NCI-H2171 treated with DMSO at 0.1 percent for 48 hours (cell line): Measurements from ENCODE around the gene BRSK2.
"Not testable (repeated sequence)": the region's sequence is repeated elsewhere in the genome, so short reads cannot be mapped to it uniquely, and the experiment has no call there.

ENCODE experiments used
- DNase-seq: peaks from one replicate; lab custom pipeline; 2025; lab: John Stamatoyannopoulos, UW

BRSK2 gene

DNA sequence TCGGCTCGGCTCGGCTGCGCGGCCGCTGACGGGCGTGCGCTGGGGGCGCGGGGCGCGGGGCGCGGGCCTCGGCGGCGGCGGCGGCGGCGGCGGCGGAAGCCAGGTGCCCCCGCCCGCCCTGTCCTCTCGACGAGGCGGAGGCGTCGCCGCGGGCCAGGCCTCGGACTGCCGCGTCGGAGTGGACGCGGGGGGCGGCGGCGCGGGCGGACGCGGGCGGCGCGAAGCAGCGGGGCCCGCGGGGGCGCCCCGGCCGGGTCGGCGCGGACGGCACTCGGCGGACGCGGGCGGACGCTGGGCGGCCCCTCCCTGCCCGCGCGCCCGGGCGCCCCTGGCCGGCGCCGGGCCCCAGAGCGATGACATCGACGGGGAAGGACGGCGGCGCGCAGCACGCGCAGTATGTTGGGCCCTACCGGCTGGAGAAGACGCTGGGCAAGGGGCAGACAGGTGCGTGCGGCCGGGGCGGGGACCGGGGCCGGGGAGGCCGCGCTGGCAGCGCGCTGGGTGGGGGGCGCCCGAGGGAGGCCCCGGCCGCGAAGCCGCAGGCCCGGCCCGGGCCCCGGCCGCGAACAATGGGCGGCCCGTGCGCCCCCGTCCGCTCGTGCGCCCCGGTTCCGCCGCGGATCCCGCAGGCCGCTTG lies at the start of gene BRSK2:
Gene BRSK2 (plus strand): TSS at position 3 of the 637 bp plus-strand sequence. CDS start 351 bp downstream, at position 354.
- DNase-seq: no peak

DNA sequence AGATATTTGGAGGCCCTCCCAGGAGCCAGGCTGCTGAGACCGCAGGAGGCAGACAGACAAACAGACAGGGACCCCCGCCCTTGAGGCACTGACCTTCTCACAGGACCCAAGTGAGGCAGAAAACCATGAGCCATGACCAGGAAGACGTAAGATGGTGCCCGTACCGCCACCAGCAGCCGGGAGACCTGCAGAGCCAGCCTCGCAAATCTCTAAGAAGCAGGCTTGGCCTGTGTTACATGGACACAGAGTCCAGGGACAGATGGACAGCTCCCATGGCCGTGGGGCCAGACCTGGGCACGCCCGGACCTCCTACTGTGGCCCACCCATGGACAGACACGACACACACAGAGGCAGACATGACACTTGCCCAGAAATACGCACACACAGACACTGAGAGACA lies 49.6 kb upstream of the BRSK2 start:
- no peak for DNase-seq

DNA sequence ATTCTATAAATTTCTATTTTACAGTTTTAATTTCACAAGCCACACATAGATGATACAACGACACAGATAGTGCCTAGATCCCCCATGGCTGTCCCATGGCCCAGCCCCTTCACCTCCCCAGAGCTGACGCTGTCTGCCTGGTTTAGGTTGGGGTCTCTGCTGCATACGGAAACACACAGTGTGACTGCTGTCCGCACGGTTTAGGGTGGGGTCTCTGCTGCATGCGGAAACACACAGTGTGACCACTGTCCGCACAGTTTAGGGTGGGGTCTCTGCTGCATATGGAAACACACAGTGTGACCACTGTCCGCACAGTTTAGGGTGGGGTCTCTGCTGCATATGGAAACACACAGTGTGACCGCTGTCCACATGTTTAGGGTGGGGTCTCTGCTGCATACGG lies 48.5 kb upstream of the BRSK2 start:
- not testable (repeated sequence) for DNase-seq

DNA sequence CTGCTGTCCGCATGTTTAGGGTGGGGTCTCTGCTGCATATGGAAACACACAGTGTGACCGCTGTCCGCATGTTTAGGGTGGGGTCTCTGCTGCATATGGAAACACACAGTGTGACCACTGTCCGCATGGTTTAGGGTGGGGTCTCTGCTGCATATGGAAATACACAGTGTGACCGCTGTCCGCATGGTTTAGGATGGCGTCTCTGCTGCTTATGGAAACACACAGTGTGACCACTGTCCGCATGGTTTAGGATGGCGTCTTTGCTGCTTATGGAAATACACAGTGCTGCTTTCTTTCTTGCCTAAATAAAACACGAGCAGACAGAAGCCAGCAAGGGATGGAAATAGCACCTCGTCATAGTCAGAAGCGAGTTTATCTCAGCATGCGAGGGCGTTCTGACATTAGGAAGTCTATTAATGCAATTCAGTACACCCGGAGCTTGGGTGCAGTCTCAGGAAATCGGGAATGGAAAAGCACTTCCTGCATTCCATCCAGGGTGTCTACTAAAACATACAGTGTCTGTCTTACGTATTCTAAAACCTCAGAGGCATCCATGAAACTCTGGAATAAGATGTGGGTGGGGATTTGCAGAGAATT lies 47.7 kb upstream of the BRSK2 start:
- DNase-seq: no peak

DNA sequence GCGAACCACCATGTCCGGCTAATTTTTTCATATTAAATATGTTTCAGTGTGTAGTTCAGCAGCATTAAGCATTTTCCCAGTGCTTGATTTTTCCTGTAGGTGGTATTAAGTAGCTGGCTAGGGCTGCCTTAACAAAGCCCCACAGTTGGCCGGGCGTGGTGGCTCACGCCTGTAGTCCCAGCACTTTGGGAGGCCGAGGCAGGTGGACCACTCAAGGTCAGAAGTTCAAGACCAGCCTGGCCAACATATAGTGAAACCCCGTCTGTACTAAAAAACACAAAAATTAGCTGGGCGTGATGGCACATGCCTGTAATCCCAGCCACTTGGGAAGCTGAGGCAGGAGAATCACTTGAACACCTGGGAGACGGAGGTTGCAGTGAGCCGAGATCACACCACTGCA lies 46.8 kb upstream of the BRSK2 start:
- DNase-seq: no peak

DNA sequence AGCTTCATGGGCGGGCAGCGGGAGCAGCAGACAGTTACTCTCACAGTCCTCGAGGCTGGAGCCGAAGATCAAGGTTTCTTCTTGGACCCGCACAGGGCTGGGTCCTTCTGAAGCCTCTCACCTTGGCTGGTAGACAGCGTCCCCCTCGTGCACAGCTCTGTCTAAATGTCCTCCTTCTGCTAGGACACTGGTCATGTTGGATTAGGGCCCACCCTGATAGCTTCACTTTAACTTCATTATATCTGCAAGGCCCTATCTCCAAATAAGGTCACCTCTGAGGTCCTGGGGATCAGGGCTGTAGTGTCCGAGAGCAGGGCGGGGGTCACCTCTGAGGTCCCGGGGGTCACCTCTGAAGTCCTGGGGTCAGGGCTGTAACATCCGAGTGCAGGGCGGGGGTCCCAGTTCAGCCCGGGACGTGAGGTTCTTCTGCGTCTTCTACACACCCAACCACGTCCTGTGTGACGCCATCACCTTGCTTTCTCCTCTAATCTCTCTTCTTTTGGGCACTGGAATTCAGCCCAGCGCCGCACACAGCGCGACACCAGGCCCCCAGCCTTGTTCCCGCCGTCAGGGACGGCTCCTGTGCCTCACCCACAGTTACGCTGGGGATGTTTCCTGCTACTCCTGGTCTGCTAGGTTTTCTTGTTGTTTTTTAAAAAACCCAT lies 46.2 kb upstream of the BRSK2 start:
- no peak for DNase-seq

DNA sequence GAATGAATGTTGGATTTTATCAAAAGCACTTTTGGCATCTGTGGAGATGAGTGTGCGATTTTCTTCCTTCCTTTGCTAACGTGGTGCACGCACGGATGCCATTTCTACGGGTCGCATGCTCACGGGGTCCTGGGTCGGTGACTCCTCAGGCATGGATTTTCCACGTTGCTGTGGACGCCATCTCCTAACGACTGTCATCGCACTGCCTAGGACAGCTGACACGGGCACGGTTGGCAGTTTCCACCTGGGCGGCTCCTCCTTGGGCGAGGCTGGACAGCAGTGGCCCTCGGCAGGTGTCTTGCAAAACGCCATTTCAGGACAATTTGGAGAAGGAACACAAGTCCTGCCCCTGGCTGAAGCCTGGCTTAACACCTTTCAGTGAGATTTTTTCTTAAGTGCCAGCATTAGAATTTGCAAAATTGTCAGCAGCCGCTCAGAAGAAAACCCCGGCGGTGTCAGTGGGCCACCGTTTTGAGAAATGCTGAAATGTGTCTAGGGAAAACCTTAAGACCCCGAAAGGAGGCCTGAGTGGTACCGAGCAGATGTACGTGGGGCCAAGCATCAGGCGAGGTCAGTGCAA lies 45.6 kb upstream of the BRSK2 start:
- DNase-seq: no peak

DNA sequence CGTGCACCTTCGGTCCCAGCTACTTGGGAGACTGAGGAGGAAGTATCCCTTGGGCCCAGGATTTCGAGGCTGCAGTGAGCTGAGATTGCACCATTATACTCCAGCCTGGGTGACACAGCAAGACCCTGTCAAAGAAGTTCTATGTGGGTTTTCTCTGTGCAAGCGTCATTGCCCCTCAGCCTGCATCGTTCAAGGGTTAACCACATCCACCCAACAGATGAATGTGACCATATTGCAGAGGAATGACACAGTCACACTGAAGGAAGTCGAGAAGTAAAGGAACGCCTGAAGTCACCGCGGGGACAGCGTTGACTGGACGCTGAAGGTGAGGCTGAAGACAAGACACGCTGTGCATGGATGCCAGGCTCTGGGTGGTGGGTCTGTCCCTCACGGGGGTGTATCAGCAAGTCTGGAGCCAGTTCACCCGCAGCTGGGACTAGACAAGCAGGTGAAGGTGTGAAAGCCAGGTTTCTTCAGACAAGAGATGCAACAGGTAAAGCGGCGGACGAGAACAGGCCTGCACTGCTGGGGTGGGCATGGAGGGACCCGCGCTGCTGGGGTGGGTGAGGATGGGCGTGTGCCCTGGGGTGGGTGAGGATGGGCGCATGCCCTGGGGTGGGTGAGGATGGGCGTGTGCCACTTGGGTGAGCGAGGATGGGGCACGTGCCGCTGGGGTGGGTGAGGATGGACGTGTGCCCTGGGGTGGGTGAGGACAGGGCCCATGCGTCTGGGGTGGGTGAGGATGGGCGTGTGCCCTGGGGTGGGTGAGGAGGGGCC lies 43.8 kb upstream of the BRSK2 start:
- no peak for DNase-seq

DNA sequence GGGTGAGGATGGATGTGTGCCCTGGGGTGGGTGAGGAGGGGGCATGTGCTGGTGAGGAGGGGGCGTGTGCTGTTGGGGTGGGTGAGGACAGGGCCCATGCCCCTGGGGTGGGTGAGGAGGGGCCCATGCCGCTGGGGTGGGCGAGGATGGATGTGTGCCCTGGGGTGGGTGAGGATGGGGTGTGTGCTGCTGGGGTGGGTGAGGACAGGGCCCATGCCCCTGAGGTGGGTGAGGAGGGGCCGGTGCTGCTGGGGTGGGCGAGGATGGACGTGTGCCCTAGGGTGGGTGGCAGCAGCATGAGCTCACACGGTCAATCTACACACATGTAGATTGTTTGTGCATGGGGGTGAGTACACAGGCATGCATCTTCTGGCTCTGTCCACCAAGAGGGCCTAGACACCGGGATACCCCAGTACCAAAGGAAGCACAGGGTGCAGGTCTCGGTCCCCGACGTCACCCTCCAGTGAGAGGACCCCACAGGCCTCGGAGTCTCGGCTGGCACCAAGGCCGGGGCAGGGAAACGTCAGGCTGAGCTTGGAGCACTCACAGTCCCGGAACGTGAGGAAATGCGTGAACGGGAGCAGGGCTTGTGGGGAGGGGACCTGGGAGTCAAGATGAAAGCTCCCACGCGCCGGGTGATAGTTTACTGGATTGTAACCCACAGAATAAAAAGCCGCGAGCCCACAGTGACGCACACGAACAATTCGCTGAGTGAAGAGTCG lies 42.9 kb upstream of the BRSK2 start:
- no peak for DNase-seq

DNA sequence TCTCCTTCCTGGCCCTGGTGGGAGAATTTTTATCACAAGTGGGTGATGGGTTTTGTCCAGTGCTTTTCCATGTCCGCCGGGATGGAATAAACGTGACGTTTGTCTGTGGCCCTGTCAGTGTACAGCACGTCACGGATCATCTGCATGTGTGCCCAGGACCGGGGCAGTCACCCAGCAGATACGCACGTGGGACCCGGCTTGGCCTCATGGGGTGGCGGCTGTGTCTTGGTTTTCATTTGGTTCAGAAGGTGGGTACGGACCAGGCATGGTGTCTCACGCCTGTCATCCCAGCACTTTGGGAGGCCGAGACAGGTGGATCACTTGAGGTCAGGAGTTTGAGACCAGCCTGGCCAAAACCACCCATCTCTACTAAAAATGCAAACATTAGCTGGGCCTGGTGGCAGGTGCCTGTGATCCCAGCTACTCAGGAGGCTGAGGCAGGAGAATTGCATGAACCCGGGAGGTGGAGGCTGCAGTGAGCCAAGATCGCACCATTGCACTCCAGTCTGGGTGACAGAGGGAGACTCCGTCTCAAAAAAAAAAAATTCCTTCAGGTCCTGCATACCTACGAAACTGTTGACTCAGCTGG lies 42.2 kb upstream of the BRSK2 start:
- DNase-seq: not testable (repeated sequence)

DNA sequence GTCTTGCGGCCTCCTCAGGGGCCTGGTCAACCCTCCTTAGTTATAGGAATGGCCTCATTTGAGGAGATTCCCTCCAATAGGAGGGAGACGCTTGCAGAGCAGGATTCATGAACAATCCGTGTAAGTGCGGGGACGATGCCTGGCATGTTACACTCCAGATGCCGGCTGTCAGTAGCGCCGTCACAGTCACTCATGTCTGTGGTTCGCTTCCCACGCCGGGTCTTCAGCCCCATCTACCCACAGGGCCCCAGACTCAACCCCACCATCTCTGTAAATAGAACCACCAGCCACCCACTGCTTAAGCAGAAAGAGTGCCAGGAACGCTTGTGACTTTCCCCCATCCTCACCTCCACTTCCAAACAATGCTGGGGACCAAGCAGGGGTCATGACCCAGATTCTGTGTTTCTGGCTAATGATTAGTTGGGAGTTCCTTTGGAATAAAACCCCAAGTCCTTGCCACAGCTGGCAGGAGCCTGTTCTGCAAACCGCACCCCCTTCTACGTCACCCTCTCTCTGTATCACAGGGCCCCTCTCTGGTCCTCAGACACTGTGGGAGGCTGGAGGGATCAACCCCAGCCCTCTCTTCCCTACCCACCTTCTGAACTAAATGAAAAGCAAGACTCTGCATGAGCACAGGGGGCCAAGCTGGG lies 41.5 kb upstream of the BRSK2 start:
- no peak for DNase-seq

DNA sequence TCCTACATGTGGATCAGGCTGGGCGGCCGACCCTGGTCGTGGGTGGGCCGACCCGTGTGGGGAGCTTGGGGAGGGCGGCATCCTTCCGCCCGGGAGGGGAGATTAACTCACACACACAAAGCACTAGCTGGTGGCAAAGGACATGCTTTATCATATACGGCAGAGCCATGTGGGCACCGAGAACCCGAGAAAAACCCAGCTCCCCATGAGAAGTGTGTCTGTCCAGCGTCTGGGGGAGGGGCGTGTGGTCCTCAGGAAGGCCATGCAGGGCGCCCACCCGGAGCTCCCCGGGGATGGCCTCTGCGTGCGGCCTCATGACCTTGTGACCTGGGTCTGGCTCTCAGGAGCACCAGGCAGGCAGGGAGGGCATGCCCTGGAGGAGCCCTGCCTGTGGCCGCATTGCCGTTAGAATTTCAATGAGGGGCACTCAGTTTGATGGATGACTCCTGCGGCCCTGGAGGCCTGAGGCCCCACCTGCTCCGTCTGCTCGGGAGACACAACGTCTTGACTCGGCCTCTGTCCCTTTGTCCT lies 40.9 kb upstream of the BRSK2 start:
- no peak for DNase-seq

DNA sequence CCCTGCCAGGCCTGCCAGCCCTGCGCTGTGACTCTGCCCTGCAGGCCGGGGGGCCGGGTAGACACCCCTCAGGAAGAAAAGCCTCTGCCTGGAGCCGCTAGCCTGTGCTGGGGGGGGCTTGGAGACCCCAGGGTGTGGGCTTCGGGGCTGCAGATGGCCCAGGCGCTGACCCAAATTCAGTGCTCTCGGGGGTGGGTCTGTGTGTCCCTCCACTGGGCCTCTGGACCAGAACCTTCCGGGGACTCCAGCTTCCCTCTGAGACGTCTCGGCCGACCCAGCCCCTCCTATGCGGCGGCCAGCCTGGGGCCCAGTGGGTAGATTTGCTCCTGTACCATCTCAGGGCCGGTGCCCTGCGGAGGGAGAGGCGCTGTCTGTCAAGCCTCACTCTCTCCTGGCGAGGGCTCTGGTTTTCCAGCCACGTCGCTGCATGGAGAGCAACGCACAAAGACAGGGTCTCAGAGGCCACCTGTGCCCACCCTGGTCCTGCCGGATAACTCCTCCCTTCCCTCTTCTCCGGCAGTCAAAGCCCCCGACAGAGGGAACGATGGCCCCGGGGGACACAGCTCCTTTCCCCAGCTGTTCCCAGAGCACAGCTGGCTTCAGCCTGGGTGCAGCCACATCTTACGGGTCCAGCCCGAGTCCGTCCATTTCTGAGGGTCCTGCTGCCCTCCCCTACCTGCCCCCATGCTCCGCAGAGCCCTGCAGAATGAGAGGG lies 40.2 kb upstream of the BRSK2 start:
- DNase-seq: no peak

DNA sequence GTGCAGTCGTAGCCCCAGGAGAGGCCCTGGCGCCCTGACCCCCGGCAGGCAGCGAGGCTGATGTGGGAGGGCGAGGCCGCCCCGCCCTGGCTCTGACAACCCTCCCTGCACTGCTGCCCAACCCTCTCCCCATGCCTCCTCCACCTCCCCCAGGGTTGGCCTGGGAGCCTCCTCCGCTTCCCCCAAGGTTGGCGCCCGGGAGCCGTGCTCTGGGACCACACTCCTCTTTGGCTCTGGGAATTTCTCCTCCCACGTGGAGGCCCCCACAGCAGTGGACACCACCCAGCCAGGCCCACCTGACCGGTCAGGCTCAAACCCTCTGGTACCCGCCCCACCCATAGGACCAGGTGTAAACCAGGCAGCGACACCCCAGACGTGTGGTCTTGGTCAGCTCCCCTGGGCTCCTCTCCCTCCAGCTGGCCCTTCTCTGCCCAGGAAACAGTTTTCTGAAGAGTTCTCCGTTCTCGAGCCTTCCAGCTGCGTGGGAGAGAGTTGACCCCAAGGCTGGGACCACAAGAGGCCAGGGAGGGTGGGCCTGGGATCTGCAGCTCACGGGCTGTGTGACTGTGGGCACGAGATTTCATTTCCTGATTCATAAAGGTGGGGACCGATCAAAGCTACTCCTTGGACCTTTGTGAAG lies 39.5 kb upstream of the BRSK2 start:
- no peak for DNase-seq

DNA sequence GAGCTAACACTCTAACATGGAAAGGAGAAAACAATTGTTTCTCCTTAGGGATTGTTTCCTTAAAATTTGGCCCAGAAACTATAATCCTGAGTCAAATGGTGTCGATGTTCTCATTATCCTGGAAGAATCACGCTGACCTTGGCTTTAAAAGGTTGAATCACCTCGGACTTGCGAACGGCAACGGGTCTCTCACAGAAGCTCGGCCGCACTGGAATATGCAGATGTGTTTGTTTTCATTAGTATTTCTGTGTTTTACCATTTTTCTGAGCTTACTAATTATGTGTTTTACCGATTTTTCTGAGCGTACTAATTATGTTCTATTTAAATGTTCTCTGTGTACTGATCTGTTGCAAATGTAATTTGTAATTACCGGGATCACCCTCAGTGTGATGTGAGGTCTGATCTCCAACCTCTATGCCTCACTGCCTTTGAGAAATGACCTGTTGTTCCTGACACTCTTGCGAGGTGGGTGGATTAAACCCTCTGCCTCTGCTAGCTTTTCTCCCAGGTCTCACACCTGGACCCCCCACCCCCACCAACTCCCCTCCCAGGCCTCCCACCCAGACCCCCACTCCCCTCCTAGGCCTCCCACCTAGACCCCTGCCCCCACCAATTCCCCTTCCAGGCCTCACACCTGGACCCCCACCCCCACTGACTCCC lies 38.3 kb upstream of the BRSK2 start:
- DNase-seq: peak; percentile 17

DNA sequence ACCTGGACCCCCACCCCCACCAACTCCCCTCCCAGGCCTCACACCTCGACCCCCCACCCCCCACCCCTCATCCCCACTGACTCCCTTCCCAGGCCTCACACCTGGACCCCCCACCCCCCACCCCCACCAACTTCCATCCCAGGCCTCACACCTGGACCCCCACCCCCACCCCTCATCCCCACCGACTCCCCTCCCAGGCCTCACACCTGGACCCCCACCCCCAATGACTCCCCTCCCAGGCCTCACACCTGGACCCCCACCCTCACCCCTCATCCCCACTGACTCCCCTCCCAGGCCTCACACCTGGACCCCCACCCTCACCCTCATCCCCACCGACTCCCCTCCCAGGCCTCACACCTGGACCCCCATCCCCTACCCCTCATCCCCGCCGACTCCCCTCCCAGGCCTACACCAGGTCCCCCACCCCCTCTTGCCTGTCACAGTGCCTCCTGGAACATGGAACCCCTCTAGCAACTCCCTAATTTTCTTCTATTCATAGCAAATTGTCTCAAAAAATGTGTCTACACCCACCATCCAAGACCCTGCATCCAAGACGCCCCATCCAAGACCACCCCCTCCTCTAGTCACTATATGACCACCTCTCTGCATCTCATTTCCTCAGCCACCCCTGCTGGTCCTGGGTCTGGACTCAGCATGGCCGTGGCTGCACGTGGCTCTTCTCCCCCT lies 36.9 kb upstream of the BRSK2 start:
- DNase-seq: no peak

DNA sequence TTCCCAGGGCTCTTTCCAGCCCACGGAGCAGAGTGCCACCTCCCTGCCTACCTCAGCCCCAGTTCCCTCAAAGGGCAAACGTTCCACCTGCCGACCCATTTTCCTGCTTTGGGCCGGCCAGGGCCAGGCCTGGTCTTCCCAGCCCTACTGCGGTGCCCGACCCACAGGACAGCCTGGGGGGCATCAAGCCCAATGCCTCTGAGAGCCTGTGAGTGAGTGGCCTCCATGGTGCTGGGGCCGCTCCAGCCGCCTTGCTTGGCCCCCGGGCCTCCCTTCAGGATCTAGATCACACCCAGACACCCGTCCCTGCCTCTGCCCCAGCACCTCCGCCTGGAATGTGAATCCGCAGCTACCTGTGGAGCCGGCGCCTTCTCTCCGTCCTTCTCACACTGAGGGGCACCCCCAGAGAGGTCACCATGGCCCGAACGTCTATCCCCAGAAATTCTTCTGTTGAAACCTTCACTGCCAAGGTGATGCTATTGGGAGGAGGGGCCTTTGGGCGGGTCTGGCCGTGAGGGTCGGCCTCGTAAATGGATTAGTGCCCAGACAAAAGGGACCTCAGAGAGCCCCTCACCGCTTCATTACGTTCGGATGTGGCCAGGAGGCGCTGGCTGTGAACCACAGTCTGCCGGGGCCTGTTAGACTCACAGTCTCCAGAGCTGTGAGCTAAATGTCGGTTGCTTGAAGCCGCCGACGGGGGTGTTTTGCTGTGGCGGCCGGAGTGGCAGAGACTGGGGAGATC lies 36.2 kb upstream of the BRSK2 start:
- no peak for DNase-seq
